ENCODE data around the gene LBH. TPM values are rescaled to one million over a fixed set of nuclear protein-coding genes. Genes with fewer than 3 reads are reported as not detected.

Gene LBH
- total and polyA plus RNA-seq, 2 experiments from 2014 or later, result 17.5 to 30.3 TPM

- DNase-seq (ENCODE audit: low spot score), result no peak
- Histone ChIP-seq H3K9me2 (ENCODE audit: insufficient read depth) (no peaks in the 10 kb centered on the region), H3K4me1 (ENCODE audit: insufficient read depth) (0 out of 2 replicates have a peak, but pooled peaks cover 4% of the 10 kb centered on the region), H3K27me3 (ENCODE audit: insufficient read depth) (no peaks in the 10 kb centered on the region), H3K79me2 (replicated peaks; ENCODE audit: insufficient read depth) (peaks cover 8% of the 10 kb centered on the region), H3K4me3 (no peak overlapping the region), H2AFZ (no peak overlapping the region), H4K20me1 (replicated peaks; ENCODE audit: insufficient read depth) (no peaks in the 10 kb centered on the region), H3F3A (replicated peaks; ENCODE audit: low read depth) (no peaks in the 10 kb centered on the region), H3K27ac (ENCODE audit: low read depth) (no peak overlapping the region), H3K36me3 (ENCODE audit: insufficient read depth) (no peaks in the 10 kb centered on the region; the same call in 1 of the 2 replicates), H3K4me2 (no peak overlapping the region)
- Mint-ChIP-seq H3K27ac (no peak overlapping the region), H3K4me3 (no peak overlapping the region), H3K4me1 (peaks cover 7% of the 10 kb centered on the region; the same call in 1 of the 3 replicates), H3K27me3 (ENCODE audit: insufficient read depth, low read depth, poor library complexity) (peaks cover 5% of the 10 kb centered on the region), H3K9me3 (no peaks in the 10 kb centered on the region), H3K36me3 (ENCODE audit: low read depth) (peaks cover 13% of the 10 kb centered on the region; the same call in 2 of the 3 replicates)
- TF ChIP-seq, protein P1, sequence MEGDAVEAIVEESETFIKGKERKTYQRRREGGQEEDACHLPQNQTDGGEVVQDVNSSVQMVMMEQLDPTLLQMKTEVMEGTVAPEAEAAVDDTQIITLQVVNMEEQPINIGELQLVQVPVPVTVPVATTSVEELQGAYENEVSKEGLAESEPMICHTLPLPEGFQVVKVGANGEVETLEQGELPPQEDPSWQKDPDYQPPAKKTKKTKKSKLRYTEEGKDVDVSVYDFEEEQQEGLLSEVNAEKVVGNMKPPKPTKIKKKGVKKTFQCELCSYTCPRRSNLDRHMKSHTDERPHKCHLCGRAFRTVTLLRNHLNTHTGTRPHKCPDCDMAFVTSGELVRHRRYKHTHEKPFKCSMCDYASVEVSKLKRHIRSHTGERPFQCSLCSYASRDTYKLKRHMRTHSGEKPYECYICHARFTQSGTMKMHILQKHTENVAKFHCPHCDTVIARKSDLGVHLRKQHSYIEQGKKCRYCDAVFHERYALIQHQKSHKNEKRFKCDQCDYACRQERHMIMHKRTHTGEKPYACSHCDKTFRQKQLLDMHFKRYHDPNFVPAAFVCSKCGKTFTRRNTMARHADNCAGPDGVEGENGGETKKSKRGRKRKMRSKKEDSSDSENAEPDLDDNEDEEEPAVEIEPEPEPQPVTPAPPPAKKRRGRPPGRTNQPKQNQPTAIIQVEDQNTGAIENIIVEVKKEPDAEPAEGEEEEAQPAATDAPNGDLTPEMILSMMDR (conservative IDR thresholded peaks at IDR 0.05; ENCODE audit: low read depth in 2 of 2), result no peak
- TF ChIP-seq, protein P2, sequence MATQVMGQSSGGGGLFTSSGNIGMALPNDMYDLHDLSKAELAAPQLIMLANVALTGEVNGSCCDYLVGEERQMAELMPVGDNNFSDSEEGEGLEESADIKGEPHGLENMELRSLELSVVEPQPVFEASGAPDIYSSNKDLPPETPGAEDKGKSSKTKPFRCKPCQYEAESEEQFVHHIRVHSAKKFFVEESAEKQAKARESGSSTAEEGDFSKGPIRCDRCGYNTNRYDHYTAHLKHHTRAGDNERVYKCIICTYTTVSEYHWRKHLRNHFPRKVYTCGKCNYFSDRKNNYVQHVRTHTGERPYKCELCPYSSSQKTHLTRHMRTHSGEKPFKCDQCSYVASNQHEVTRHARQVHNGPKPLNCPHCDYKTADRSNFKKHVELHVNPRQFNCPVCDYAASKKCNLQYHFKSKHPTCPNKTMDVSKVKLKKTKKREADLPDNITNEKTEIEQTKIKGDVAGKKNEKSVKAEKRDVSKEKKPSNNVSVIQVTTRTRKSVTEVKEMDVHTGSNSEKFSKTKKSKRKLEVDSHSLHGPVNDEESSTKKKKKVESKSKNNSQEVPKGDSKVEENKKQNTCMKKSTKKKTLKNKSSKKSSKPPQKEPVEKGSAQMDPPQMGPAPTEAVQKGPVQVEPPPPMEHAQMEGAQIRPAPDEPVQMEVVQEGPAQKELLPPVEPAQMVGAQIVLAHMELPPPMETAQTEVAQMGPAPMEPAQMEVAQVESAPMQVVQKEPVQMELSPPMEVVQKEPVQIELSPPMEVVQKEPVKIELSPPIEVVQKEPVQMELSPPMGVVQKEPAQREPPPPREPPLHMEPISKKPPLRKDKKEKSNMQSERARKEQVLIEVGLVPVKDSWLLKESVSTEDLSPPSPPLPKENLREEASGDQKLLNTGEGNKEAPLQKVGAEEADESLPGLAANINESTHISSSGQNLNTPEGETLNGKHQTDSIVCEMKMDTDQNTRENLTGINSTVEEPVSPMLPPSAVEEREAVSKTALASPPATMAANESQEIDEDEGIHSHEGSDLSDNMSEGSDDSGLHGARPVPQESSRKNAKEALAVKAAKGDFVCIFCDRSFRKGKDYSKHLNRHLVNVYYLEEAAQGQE (IDR thresholded peaks at IDR 0.05; ENCODE audit: unreplicated experiment), result no peak
- TF ChIP-seq POLR2AphosphoS5 (IDR thresholded peaks at IDR 0.05; ENCODE audit: low read depth), result no peak
- ATAC-seq, result no peak
These were observed 14.0 kb downstream of the LBH start for GRCh38 chr2:30245364-30245763.

DNA sequence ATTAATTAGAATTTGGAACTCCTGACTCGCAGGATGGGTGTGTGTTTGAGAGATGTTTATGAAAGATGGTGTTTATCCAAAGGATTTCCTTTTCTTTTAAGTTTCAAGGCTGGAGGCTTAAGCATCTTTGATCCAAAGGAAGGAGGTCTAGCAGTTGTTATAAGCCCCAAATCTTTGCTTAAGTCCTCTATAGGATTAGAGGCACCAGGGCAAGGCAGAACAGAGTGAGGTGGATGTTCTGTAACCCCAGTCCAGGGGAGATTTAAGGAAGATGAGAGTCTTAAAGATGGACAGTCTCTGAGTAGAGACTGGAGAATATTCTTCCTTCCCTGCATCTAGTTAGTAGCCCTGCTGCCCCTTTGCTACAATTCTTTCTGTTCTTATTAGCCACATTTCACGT, 17.5 kb downstream of the LBH start:
- Histone ChIP-seq H3K36me3 (ENCODE audit: insufficient read depth) (no peaks in the 10 kb centered on the region), H3K4me1 (ENCODE audit: insufficient read depth) (0 out of 2 replicates have a peak, but pooled peaks cover 4% of the 10 kb centered on the region), H3K4me3 (no peak overlapping the region), H4K20me1 (replicated peaks; ENCODE audit: insufficient read depth) (no peaks in the 10 kb centered on the region), H3K27ac (ENCODE audit: low read depth) (no peak overlapping the region), H3K4me2 (no peak overlapping the region), H3F3A (replicated peaks; ENCODE audit: low read depth) (no peaks in the 10 kb centered on the region), H3K27me3 (ENCODE audit: insufficient read depth) (no peaks in the 10 kb centered on the region), H3K9me2 (ENCODE audit: insufficient read depth) (no peaks in the 10 kb centered on the region), H3K79me2 (replicated peaks; ENCODE audit: insufficient read depth) (peaks cover 6% of the 10 kb centered on the region; the same call in 1 of the 2 replicates), H2AFZ (no peak overlapping the region)
- Mint-ChIP-seq H3K27ac (no peak overlapping the region), H3K36me3 (ENCODE audit: low read depth) (peaks cover 16% of the 10 kb centered on the region; the same call in 2 of the 3 replicates), H3K4me1 (peaks cover 7% of the 10 kb centered on the region; the same call in 1 of the 3 replicates), H3K27me3 (ENCODE audit: insufficient read depth, low read depth, poor library complexity) (peaks cover 5% of the 10 kb centered on the region), H3K4me3 (no peak overlapping the region), H3K9me3 (no peaks in the 10 kb centered on the region)
- ATAC-seq, result no peak
- no peak for DNase-seq (ENCODE audit: low spot score)
- TF ChIP-seq ZNF114 (CRISPR knock-in tag; IDR thresholded peaks at IDR 0.05), result no peak
- no peak for TF ChIP-seq NANOG (IDR thresholded peaks at IDR 0.05; ENCODE audit: borderline replicate concordance)
- TF ChIP-seq EZH2 (IDR thresholded peaks at IDR 0.05; ENCODE audit: low read depth, unreplicated experiment), result no peak
- no peak for TF ChIP-seq CREB1 (CRISPR knock-in tag; IDR thresholded peaks at IDR 0.05; ENCODE audit: low read depth)
- no peak for TF ChIP-seq POLR2AphosphoS5 (IDR thresholded peaks at IDR 0.05; ENCODE audit: low read depth)
- TF ChIP-seq ZNF331 (CRISPR knock-in tag; IDR thresholded peaks at IDR 0.05; ENCODE audit: low read depth), result no peak
- TF ChIP-seq ZNF462 (CRISPR knock-in tag; IDR thresholded peaks at IDR 0.05), result no peak
- no peak for TF ChIP-seq EZH2phosphoT487 (IDR thresholded peaks at IDR 0.05; ENCODE audit: unreplicated experiment)
